NAMALWA (cell line): Measurements from ENCODE around the gene A2M.
A peak's percentile ranks its signal among the peaks of the same experiment; 100 is the strongest.

Experiments
- DNase-seq: peaks from one replicate; pipeline ENCODE4 v3.0.0-alpha.2; 2015; ENCODE audit warnings: low spot score

Gene A2M

GRCh38 chr12:9122091-9122609, 6.4 kb upstream of the A2M start:
- no peak for DNase-seq

- no peak for DNase-seq
These were observed 4.9 kb upstream of the A2M start for GRCh38 chr12:9120487-9121184.

- DNase-seq: peak; percentile 9
These were observed 2.4 kb upstream of the A2M start for GRCh38 chr12:9118158-9118557.

GRCh38 chr12:9114946-9115345, 773 bp downstream of the A2M start:
- no peak for DNase-seq

- DNase-seq: no peak
These were observed 1.8 kb downstream of the A2M start for GRCh38 chr12:9113987-9114309.

- DNase-seq: no peak
These were observed 2.3 kb downstream of the A2M start for GRCh38 chr12:9113296-9113986.

- no peak for DNase-seq
These were observed 3.5 kb downstream of the A2M start for GRCh38 chr12:9112076-9112853.

- no peak for DNase-seq
These were observed 4.2 kb downstream of the A2M start for GRCh38 chr12:9111525-9111924.

- DNase-seq: no peak
These were observed 5.8 kb downstream of the A2M start for GRCh38 chr12:9109737-9110491.

- DNase-seq: no peak
These were observed 6.6 kb downstream of the A2M start for GRCh38 chr12:9109213-9109522.

GRCh38 chr12:9108504-9109212, 7.1 kb downstream of the A2M start:
- DNase-seq: no peak

- DNase-seq: no peak
These were observed 8.2 kb downstream of the A2M start for GRCh38 chr12:9107542-9107873.

GRCh38 chr12:9106610-9107541, 8.8 kb downstream of the A2M start:
- DNase-seq: no peak

GRCh38 chr12:9106067-9106466, 9.7 kb downstream of the A2M start:
- no peak for DNase-seq

GRCh38 chr12:9104767-9105423, 10.8 kb downstream of the A2M start:
- DNase-seq: no peak

GRCh38 chr12:9104087-9104486, 11.6 kb downstream of the A2M start:
- DNase-seq: no peak

- peak; percentile 30 for DNase-seq
These were observed 12.5 kb downstream of the A2M start for GRCh38 chr12:9103050-9103849.

GRCh38 chr12:9101018-9101687, 14.6 kb downstream of the A2M start:
- no peak for DNase-seq
